ENCODE measurements around the gene DOCK6.
"Not testable (repeated sequence)": the region's sequence is repeated elsewhere in the genome, so short reads cannot be mapped to it uniquely, and the experiment has no call there.

DOCK6 gene

DNA sequence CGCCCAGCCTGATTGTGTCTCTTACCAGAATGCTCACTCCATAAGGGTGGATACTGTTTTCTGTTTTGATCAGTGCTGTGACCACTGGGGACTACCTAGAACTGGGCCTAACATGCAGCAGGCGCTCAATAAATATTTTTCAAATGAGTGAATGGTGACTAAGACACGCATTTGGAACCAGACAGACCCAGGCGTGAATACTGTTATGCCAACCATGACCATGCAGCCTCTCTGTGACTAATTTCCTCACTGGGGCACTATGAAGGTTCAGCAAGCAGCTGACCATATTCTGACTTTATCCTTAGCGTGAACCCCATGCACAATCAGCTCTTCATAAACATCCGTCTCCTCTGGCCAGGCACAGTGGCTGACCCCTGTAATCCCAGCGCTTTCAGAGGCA, 93.8 kb downstream of the DOCK6 start:
- TF ChIP-seq, protein P1, sequence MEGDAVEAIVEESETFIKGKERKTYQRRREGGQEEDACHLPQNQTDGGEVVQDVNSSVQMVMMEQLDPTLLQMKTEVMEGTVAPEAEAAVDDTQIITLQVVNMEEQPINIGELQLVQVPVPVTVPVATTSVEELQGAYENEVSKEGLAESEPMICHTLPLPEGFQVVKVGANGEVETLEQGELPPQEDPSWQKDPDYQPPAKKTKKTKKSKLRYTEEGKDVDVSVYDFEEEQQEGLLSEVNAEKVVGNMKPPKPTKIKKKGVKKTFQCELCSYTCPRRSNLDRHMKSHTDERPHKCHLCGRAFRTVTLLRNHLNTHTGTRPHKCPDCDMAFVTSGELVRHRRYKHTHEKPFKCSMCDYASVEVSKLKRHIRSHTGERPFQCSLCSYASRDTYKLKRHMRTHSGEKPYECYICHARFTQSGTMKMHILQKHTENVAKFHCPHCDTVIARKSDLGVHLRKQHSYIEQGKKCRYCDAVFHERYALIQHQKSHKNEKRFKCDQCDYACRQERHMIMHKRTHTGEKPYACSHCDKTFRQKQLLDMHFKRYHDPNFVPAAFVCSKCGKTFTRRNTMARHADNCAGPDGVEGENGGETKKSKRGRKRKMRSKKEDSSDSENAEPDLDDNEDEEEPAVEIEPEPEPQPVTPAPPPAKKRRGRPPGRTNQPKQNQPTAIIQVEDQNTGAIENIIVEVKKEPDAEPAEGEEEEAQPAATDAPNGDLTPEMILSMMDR (IDR thresholded peaks at IDR 0.05; ENCODE audit: low read depth, low read length): no peak
- Histone ChIP-seq H3K9me3 (ENCODE audit: severe bottlenecking) (no peaks in the 10 kb centered on the region), H3K36me3 (peaks cover 72% of the 10 kb centered on the region), H3K27me3 (ENCODE audit: insufficient read depth, low read depth, severe bottlenecking) (no peaks in the 10 kb centered on the region), H3K27ac (no peak overlapping the region), H3K4me3 (ENCODE audit: low read depth, low read length) (no peak overlapping the region)
- no peak for DNase-seq

DNA sequence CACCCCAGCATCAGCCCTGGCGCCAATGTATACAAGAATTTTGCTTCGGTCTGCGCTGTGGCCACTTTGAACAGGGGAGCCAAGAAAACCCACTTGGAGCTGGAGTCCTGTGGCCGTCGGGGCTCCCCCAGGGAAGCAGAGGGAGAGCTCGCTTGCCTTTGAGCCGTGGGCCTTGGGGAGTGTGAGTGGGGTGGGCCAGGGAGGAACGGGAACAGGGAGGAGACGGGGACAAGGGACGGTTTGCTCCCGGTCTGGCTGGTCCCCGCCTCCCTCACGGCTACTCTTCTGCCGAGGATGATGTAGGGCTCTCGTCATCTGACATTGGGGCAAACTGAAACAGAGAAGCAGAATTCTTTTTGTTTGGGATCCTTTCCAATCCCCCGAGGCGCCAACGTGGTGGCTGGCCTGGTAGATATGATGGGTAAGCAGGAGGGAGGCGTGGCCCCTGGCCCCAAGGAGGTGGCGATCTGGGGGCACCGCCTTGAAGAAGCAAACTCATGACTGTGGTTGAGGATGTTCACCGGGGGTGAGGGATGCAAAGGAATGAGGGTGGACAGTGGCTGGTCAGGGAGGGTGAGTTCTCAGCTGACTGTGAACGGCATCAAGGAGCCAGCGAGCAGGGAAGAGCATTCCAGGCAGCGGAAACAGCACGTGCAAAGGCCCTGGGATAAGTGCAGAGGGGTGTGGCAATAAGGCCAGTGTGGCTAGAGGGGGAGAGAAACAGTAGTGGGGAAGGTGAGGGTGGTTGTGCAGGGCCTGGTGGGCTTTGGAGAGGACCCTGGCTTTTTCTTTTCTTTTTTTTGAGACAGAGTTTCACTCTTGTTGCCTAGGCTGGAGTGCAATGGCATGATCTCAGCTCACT, 95.8 kb downstream of the DOCK6 start:
- Histone ChIP-seq H3K27ac (no peak overlapping the region), H3K4me3 (ENCODE audit: low read depth, low read length) (no peak overlapping the region), H3K27me3 (ENCODE audit: insufficient read depth, low read depth, severe bottlenecking) (no peaks in the 10 kb centered on the region), H3K36me3 (peaks cover 57% of the 10 kb centered on the region), H3K9me3 (ENCODE audit: severe bottlenecking) (no peaks in the 10 kb centered on the region)
- no peak for DNase-seq
- TF ChIP-seq, protein P1 (IDR thresholded peaks at IDR 0.05; ENCODE audit: low read depth, low read length): no peak

DNA sequence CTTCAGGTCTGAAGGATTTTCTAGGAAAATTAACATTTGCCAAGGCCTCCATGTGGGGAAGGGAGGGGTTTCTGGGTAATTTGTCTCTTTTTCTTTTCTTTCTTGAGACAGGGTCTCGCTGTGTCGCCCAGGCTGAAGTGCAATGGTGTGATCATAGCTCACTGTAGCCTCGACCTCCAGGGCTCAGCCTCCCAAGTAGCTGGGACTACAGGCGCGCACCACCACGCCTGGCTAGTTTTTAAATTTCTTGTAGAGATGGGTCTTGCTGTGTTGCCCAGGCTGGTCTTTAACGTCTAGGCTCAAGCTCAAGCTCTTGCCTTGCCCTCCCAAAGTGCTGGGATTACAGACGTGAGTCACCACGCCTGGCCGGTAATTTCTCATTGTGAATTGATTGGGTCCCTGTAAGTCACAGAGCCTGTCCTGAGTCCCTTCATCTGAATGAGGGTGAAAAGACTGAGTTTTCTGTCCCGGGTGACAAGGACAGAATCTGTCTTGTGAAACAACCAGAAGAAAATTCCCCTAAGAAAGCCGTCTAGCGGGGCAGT, 96.8 kb downstream of the DOCK6 start:
- Histone ChIP-seq H3K4me3 (ENCODE audit: low read depth, low read length) (no peak overlapping the region), H3K27ac (no peak overlapping the region), H3K27me3 (ENCODE audit: insufficient read depth, low read depth, severe bottlenecking) (no peaks in the 10 kb centered on the region), H3K36me3 (peaks cover 50% of the 10 kb centered on the region), H3K9me3 (ENCODE audit: severe bottlenecking) (no peaks in the 10 kb centered on the region)
- no peak for DNase-seq
- TF ChIP-seq, protein P1 (IDR thresholded peaks at IDR 0.05; ENCODE audit: low read depth, low read length): no peak

DNA sequence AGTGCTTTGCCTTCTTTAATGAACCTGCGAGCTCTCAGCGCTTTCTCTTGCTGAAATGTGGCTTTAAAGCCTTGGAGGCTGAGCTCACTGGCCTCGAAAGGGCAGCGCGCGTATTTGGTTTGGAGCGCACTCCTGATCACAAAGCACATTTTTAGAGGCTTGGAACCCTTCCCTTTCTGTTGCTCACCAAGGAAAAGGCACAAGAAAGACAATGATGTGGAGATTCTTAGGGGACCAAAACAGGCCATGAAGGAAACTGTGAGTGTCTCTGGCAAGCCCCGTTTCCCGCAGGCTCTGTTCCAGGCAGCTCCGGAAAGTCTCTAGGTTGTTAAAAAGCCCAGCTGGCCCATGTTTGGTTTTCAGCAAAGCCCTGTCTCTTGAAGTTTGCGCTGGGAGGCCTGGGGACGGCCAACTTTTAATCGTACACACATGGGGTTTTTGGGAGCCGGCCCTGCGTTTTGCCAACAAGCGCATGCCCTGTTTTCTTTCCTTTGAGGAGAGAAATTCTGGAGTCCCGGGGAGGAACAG, 97.4 kb downstream of the DOCK6 start:
- Histone ChIP-seq H3K27ac (no peak overlapping the region), H3K27me3 (ENCODE audit: insufficient read depth, low read depth, severe bottlenecking) (no peaks in the 10 kb centered on the region), H3K36me3 (peaks cover 44% of the 10 kb centered on the region), H3K4me3 (ENCODE audit: low read depth, low read length) (no peak overlapping the region), H3K9me3 (ENCODE audit: severe bottlenecking) (no peaks in the 10 kb centered on the region)
- TF ChIP-seq, protein P1 (IDR thresholded peaks at IDR 0.05; ENCODE audit: low read depth, low read length): no peak
- no peak for DNase-seq

DNA sequence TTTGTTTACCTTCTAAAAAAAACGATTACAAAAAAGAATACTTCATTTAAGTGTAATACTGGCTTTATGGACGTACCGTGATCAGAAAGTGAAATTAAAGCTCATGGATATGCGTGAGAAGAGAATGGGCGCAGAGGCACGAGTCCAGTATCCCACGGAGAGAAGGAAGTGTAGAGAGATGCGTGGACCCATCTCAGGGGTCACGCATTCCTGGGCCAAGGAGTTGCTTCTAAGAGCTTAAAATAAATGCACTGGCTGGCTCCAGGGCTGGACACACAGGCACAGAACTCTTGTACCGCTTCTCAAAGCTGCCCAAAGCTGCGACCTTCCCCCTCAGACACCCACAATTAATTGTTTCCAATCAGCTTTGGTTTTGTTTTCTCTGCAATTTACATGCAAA, 98.0 kb downstream of the DOCK6 start:
- Histone ChIP-seq H3K27ac (no peak overlapping the region), H3K27me3 (ENCODE audit: insufficient read depth, low read depth, severe bottlenecking) (no peaks in the 10 kb centered on the region), H3K36me3 (peaks cover 37% of the 10 kb centered on the region), H3K4me3 (ENCODE audit: low read depth, low read length) (no peak overlapping the region), H3K9me3 (ENCODE audit: severe bottlenecking) (no peaks in the 10 kb centered on the region)
- TF ChIP-seq, protein P1 (IDR thresholded peaks at IDR 0.05; ENCODE audit: low read depth, low read length): no peak
- DNase-seq: no peak

DNA sequence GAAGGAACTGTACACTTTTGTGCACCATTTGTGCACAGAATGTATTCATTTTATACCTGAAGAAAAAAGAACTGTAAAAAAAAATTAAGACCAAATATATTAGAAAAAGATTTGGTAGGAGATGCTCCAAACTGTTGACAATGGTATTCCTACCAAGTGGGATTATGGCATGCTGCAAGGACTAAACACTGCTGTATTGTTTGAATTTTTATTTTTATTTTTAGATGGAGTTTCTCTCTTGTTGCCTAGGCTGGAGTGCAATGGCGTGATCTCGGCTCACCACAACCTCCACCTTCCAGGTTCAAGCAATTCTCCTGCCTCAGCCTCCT, 101.9 kb downstream of the DOCK6 start:
- not testable (repeated sequence) for H3K4me3 ChIP-seq (ENCODE audit: low read depth, low read length); H3K27me3 ChIP-seq (ENCODE audit: insufficient read depth, low read depth, severe bottlenecking); H3K36me3 ChIP-seq; H3K9me3 ChIP-seq (ENCODE audit: severe bottlenecking); H3K27ac ChIP-seq; DNase-seq
